Activated CD4-positive, alpha-beta T cell treated with anti-CD3 and anti-CD28 coated beads, Interleukin-2, Interleukin-6, amounts not matched to agents 100 ng/mL and 50 ng/mL, durations not matched to agents 16 hours and 8 hours (primary cell): ENCODE data around the gene DAND5.
"Not testable (repeated sequence)": the region's sequence is repeated elsewhere in the genome, so short reads cannot be mapped to it uniquely, and the experiment has no call there.

Source experiments
- DNase-seq: peaks from one replicate; pipeline ENCODE4 v3.0.0-alpha.2; 2020

The DAND5 gene

DNA sequence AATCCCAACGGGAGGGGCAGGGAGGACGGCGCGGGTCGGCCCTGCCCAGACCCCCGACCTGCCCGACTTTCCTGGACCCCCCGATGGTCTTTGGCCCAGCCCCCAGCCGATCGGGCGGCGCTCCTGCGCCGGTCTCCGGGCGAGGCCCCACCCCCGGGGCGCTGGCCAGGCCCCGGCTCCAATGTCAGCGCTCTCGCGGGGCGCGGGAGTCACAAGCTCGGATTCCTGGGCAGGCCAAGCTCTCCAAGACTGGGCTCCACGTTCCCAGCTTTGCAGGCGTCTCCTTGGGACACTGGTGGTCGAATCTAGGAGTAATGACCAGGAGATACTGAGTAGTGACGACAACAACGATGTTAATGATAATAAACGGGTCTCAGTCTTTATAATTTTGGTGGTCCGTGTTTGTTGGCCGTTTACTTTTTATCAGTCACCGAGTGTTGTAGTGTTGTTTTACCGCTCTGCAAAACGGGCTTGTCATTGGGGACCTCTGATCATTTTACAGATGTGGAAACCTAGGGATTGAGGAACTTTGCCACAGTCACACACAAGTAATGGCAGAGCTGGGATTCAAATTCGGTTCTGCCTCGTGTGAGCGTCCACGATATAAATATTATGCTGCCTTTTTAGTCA is 23.2 kb upstream of the DAND5 start:
- peak; percentile 75 for DNase-seq

DNA sequence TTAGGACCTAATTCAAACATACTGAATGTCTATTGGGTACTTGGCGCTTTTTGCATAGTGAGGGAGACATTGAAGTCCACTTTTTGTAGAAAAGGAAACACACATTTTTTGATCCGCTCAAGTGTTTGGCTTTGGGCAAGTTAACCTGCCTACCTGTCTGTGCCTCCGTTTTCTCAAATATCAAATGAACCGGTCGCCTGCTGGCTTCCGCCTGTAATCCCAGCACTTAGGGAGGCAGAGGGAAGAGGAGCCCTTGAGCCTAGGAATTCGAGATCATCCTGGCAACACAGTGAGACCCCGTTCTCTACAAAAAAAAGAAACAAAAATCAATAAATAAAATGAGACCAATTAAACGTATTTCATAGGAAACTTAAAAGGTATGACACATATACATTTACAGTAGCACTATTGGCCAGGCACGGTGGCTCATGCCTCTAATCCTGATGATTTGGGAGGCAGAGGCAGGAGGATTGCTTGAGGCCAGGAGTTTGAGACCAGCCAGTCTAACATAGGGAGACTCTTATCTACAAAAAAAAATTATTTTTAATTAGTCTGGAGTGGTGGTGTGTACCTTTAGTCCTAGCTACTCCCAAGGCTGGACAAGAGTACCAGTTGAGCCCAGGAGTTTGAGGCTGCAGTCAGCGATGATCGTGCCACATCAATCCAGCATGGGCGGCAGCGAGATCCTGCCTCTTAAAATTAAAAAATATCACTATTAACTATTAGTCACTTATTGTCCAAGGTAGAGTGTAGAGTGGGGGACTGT is 22.5 kb upstream of the DAND5 start:
- DNase-seq, result no peak

DNA sequence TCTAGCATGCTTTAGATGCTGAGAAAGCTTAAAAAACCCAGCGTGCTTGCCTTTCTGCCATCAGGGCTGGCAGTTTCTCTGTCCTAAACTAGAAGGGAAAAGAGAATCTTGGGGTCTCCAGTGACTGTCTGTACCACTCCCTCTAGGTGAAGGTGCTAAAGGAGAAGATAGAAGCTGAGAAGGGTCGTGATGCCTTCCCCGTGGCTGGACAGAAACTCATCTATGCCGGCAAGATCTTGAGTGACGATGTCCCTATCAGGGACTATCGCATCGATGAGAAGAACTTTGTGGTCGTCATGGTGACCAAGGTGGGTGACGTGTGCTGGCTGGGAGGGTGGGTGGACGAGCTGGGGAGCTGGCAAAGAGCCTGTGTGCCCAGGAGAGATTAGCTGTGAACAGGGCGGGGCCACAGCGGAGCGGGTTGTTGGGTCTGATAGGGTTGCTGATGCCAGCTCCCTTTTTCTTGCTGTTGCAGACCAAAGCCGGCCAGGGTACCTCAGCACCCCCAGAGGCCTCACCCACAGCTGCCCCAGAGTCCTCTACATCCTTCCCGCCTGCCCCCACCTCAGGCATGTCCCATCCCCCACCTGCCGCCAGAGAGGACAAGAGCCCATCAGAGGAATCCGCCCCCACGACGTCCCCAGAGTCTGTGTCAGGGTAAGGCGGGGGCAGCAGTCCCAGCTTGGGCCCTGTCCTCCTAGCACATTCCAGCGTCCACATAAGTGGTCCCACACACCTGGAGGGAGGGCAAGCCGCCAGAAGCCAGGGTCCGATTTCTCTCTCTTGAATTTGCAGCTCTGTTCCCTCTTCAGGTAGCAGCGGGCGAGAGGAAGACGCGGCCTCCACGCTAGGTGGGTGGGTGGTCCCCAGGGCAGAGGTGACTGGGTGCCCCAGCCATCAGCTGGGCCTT is 21.4 kb upstream of the DAND5 start:
- no peak for DNase-seq

DNA sequence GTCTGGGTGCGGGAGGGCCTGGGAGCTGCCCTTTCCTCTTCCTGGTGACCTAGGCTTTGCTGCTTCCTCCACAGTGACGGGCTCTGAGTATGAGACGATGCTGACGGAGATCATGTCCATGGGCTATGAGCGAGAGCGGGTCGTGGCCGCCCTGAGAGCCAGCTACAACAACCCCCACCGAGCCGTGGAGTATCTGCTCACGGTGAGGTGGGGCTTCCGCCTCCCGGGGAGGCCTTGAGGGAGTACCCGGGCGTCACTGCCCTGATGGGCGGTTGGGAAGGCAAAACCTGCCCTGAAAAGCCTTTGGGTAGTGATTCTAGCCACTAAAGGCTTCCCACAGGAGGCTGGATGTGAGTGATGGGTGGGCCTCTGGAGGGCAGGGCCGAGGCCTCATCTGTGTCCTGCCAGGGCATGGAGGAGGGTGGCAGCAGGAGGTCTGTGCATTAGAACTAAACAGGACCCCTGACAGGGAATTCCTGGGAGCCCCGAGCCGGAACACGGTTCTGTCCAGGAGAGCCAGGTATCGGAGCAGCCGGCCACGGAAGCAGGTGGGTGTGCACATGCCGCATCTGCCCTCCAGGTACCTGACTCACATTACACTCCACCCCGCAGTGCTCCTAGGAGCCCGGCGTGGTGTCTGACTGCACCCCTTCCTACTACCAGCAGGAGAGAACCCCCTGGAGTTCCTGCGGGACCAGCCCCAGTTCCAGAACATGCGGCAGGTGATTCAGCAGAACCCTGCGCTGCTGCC is 20.6 kb upstream of the DAND5 start:
- no peak for DNase-seq

DNA sequence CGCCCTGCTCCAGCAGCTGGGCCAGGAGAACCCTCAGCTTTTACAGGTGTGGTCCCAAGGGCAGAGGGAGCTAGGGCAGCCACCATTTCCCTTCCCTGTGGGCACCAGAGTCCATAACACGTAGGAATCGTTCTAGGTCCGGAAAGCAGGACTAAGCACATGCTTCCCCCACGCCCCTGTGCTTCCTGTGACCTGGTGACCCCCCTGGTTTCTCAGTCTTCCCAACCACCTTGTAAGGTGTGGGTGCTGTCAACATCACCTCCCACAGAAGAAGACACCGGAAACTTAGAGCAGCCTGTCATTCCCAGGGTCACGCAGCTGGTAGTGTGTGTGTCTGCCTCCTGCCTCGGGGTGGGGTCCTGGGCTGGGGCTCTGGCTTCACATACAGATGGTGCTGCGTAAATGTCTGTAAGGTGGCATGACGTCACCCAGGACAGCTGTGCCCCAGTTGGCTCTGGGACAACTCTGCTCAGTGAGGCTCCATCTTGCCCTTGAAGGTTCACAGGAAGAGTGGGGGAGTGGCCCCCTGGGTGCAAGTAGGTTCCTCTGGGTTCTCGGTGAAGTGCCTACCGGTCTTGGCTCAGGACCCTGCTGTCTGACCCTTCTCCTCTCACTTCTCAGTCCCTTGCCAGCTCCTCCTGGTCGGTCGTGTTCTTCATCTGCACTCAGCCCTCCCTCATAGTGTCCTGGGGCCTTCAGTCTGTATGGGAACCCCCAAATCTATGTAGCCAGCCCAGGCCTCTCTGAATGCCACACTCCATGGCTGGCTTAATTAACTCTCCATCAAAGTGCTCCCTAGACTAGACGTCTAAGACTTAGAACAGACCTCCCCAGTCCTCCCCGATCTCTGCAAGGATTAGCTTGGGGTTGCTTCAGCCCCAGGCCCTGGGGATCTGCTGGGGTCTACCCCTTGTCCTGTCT is 19.8 kb upstream of the DAND5 start:
- DNase-seq, result no peak

DNA sequence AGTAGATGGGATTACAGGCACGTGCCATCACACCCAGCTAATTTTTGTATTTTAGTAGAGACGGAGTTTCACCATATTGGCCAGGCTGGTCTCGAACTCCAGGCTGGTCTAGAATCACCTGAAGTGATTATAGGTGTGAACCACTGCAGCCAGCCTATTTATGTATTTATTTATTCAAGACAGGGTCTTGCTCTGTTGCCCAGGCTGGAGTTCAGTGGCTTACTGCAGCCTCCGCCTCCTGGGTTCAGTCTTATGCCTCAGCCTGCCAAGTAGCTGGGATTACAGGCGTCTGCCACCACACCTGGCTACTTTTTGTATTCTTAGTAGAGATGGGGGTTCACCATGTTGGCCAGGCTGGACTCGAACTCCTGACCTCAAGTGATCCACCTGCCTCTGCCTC is 17.3 kb upstream of the DAND5 start:
- DNase-seq, result not testable (repeated sequence)

DNA sequence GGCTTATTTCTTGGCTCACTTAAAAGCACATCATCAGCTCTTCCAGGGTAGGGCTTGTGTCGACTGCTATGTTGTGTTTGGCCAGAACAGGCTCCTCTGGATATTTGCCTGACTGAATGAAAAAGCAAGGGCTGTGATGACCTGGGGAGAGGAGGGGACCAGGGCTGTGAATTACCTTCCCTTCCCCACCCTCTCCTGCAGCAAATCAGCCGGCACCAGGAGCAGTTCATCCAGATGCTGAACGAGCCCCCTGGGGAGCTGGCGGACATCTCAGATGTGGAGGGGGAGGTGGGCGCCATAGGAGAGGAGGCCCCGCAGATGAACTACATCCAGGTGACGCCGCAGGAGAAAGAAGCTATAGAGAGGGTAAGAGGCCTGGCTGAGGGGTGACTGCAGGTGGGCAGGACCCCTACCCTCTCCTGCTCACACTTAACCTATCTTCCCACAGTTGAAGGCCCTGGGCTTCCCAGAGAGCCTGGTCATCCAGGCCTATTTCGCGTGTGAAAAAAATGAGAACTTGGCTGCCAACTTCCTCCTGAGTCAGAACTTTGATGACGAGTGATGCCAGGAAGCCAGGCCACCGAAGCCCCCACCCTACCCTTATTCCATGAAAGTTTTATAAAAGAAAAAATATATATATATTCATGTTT is 16.8 kb upstream of the DAND5 start:
- DNase-seq, result no peak

DNA sequence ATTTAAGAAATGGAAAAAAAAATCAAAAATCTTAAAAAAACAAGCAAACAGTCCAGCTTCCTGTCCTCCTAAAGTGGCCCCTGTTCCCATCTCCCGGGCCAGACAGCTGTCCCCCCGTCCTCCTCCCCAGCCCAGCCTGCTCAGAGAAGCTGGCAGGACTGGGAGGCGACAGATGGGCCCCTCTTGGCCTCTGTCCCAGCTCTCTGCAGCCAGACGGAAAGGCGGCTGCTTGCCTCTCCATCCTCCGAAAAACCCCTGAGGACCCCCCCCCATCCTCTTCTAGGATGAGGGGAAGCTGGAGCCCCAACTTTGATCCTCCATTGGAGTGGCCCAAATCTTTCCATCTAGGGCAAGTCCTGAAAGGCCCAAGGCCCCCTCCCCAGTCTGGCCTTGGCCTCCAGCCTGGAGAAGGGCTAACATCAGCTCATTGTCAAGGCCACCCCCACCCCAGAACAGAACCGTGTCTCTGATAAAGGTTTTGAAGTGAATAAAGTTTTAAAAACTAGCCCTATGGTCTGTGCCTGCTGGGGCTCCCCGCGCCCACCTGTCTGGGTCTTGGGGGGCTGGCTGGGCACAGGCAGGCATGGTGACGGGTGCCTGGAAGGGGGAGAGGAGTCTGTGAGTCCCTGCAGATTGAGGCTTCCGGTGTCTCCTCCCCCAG is 16.1 kb upstream of the DAND5 start:
- DNase-seq, result no peak

DNA sequence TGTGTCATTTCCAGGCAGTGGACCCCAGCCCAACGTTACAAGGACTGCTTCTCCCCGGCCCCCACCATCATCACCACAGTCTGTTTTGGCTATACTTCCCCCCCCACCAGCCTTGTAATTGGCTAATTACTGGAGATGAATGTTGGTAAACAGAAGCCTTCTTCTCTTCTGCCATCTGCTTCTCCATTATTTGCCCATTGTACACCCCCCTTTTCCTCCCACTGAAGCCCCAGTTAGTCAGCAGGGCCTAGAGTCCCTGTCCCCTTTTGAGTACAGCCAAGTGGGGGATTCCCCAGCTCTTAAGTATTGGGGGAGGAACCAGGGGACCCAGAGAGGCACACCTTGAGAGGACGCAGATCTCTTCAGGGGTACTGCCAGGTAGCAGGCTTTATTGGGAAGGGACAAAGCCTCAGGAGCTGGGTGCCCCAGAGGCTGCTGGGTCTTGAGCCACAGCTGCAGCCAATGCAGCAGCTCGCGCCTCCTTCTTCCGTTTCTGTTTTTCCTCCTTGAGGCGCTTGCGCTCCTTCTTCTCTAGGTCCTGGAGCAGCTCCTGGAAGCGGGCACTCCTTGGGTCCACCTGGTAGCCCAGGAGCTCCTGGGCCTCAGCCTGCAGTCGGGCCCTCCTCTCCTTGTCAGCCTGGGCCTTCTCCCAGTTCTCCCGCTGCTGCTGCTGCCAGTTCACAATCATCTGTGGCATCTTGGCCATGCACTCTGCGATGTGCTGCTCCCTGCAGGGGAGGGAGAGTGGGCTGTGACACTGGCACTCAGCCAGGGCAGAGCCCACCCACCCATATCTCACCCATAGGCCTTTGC is 15.4 kb upstream of the DAND5 start:
- DNase-seq, result no peak

DNA sequence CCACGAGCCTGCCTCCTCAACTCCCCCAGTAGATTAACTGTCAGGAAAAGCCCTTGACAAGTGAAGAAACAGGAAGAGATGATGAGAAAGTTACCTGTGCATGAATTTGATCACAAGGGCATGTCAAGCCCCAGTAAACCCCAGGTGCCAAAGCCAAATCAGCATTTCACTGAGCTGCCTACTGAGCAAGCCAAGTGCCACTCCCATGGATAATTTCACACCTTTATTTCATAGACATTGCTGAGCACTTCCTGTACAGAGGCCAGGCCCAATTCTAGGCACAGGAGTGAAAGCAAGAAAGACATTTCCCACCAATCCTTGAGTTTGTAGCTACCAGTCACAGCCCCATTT is 14.8 kb upstream of the DAND5 start:
- no peak for DNase-seq

DNA sequence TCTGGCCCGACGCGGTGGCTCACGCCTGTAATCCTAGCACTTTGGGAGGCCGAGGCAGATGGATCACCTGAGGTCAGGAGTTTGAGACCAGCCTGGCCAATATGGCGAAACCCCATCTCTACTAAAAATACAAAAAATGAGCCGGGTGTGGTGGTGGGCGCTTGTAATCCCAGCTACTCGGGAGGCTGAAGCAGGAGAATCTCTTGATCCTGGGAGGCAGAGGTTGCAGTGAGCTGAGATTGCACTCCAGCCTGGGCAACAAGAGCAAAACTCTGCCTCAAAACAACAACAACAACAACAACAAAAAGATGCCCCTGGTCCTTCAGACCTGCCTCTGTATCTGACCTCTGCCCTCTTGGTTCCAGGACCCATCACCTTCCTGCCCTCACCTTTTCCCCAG is 13.8 kb upstream of the DAND5 start:
- DNase-seq, result not testable (repeated sequence)

DNA sequence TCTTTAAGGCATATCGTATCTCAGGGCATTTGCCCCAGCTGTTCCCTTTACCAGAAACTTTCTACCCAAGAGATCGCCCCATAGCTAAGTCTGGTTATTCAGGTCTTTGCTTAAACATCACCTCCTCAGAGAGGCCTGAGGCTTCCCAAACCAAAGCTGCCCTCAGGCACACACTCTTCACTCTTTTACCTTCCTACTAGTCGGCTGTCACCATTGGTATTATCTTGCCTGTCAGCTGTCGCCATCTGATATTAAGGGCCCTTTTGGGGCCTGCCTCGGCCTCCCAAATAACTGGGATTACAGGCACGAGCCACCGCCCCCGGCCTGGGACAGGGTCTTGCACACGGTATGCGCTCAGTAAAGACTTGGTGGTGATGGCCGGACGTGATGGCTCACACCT is 13.4 kb upstream of the DAND5 start:
- DNase-seq, result no peak

DNA sequence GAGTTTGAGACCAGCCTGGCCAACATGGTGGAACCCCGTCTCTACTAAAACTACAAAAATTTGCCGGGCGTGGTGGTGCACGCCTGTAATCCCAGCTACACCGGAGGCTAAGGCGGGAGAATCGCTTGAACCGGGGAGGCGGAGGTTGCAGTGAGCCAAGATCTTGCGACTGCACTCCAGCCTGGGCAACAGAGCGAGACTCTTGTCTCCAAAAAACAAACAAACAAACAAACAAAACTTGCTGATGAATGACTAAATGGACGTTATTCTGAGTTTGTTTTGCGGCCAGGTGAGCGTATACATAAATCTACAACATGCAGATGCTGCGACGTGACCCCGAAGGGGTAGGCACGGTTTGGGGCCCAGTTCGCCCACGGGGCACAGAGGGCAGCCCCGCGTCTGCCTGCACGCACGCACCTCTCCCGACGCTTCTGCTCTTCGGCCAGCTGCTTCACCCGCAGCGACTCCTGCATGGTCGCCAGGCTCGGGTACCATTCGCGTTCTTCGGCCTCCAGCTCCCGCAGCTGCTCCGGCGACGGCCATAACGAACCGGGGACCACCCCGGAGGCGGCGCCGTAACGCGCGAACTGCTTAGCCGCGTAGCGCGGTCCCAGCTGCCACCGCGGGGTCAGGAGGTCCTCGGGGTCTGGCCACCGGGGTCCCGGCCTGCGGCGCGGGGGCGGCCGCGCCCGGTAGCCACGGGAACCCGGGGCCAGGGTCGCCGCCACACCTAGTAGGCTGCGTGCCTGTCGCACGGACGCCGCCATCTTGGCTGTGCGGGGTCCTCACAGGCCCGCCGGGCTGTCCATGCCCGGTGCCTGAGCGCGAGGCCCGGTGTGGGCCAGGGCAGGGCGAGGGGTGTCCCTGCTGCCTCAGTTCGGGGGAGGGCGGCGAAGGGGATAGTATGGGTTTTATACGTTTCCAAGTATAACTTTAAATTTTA is 12.7 kb upstream of the DAND5 start, which contains the start of gene GADD45GIP1:
Gene GADD45GIP1 (minus strand): TSS at position 778 of the 943 bp plus-strand sequence. CDS start 11 bp downstream, at position 767.
- DNase-seq, result peak; percentile 93

DNA sequence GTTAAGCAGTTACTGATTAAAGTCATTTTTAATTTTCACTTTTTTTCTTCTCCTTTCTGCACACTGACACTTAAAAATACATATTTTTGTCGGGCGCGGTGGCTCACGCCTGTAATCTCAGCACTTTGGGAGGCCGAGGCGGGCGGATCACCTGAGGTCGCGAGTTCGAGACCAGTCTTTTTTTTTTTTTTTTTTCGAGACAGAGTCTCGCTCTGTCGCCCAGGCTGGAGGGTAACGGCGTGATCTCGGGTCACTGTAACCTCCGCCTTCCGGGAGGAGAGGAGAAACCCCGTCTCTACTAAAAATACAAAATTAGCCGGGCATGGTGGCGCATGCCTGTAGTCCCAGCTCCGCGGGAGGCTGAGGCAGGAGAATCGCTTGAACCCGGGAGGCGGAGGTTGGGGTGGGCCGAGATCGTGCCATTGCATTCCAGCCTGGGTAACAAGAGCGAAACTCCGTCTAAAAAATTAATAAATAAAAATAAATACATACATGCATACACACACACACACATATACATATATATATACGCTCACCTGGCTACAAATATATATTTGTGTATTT is 11.9 kb upstream of the DAND5 start:
- DNase-seq, result not testable (repeated sequence)

DNA sequence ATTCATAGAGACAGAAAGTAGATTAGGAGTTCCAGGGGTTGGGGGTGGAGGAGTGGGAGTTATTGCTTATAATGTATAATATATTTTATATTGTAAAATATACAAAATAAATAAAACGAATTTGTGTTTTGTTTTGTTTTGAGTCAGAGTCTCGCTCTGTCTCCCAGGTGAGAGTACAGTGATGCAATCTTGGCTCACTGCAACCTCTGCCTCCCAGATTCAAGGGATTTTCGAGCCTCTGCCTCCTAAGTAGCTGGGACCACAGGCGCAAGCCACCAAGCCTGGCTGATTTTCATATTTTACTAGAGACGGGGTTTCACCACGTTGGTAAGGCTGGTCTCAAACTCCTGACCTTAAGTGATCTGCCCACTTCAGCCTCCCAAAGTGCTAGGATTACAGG is 9.9 kb upstream of the DAND5 start:
- DNase-seq, result no peak

DNA sequence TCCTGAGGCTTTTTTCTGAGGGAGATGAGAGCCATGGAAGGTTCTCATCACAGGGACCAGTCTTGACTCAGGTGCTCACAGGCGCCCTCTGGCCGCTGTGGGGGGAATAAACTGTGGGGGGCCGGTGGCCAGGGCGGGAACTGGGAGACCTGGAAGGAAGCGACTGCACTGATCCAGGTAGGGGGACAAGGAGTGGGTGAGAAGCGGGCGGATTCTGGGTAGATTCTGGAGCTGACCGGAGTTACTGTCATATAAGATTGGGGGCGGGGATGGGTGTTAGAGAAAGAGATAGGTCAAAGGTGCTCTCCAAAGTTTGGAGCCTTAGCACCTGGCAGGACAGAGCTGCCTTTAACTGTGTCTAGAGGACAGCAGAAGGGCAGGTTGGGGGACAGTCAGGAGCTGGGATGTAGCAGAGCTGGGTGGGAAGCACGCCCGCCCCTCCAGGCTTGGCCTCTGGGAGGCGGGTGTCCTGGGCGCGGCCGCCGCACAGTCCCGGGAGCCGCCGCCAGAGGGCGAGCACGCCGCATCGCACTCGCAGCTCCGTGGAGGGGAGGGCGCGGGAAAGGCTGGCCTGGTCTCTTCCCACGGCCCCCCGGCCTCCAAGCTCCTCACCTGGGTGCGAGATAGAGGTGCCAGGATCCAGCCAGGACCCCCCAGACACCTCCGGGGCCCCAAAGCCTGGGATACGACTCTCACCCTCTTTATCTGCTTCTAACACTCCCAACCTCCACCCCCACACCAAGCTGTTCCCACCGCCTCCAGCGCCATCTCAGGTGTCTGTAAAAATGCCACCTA is 4.2 kb upstream of the DAND5 start:
- DNase-seq, result peak; percentile 91

DNA sequence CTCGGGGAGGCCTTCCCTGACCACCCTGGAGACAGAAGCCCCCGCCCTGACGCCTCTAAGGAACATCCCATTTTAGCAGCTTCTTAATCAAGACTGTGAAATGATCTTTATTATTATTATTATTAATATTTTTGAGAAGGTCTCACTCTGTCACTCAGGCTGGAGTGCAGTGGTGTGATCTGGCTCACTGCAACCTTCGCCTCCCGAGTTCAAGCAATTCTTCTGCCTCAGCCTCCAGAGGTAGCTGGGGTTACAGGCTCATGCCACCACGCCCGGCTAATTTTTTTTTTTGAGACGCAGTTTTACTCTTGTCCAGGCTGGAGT is 3.6 kb upstream of the DAND5 start:
- DNase-seq, result no peak

DNA sequence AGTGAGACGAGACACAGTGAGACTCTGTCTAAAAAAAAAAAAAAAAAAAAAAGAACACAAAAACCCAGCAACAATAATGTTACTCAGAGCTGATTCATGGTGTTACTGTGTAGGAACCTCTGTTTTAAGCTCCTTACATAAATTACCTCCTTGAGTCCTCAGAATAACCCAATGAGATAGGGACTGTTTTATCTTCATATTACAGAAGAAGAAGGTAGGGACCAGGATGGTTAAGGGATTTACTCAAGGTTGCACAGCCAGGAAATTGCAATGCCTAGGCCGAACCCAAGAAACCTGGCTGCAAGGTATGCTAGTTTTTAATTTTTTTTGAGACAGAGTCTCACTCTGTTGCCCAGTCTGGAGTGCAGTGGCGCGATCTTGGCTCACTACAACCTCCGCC is 1.5 kb upstream of the DAND5 start:
- DNase-seq, result no peak
